MV-4-11 (cell line): ENCODE results near the gene SFMBT2.

Source experiments
- DNase-seq: peaks from one replicate; lab custom pipeline; 2025; lab: John Stamatoyannopoulos, UW

The SFMBT2 gene

DNA sequence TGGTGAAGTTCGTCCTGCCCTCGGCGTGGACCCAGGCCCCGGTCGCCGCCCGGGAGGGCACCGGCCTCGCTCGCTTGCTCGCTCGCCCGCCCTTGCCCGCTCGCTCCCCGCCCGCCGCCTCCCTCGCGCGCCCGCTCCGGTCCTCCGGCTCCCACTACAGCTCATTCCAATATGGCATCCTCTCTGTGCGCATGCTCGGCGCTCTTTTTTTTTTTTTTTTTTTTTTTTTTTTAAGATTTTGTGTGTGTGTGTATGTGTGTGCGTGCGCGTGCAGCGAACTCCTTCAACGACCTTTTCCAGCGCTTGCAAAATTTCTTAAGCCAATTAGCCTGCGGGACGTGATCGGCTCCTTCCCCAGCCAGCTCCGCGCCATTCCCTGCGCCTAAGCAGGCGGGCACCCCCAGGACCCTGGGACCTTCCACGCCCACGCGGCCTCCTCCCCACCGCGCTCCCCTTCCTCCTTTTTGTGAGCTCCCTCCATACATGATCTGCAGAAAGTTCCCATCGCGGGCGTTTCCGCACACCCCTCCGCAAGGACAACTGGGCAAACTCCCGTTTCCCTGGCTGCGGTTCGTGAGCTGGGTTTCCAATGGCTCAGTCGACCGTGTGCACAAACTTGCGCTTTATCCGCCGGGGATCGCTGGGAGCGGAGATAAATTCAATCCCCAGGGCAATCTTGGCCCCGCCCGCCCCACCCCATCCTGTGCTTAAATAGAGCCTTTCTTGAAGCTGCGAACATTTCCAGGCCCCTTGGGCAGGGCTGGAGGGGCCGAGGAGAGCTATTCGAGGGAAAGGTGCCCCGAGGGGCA is at the start of gene SFMBT2:
Gene SFMBT2, minus strand, starts transcription at position 173 of the 809 bp plus-strand sequence. CDS start 29,136 bp downstream, outside the sequence.
- peak; percentile 75 for DNase-seq

DNA sequence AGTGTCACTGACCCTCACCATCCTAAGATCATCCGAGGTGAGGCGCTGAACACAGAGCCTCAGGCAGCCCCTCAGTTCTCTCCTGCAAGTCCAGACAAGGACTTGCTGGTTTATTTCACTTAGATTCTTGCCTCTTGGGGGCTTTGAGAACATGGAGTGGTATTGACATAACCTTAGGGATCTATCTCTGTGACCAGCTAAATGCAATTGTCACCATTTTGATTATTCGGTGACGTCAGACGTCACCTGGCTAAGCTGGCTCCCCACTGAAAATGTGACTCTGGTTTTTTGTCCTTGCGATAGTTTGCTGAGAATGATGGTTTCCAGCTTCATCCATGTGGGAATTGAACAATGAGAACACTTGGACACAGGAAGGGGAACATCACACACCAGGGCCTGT is 49.2 kb upstream of the SFMBT2 start:
- DNase-seq = no peak

DNA sequence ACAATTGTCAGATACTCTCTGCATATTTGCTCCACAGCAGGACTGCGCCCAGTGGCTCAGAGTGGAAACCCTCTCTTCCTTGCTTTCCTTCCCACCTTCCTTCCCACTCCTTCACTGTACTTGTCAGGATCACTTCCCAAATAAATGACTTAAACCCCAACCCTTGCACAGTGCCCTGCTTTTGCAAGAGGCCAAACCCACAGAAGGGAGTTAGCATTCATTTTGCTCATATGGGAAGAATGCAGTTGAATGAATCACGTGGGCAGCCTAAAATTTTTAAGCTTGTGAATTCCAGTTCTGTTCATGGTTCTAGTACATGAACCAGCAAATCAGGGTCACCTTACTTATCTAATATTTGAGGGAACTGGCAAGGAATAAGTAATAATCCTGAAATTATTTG is 47.7 kb upstream of the SFMBT2 start:
- DNase-seq = peak; percentile 66

DNA sequence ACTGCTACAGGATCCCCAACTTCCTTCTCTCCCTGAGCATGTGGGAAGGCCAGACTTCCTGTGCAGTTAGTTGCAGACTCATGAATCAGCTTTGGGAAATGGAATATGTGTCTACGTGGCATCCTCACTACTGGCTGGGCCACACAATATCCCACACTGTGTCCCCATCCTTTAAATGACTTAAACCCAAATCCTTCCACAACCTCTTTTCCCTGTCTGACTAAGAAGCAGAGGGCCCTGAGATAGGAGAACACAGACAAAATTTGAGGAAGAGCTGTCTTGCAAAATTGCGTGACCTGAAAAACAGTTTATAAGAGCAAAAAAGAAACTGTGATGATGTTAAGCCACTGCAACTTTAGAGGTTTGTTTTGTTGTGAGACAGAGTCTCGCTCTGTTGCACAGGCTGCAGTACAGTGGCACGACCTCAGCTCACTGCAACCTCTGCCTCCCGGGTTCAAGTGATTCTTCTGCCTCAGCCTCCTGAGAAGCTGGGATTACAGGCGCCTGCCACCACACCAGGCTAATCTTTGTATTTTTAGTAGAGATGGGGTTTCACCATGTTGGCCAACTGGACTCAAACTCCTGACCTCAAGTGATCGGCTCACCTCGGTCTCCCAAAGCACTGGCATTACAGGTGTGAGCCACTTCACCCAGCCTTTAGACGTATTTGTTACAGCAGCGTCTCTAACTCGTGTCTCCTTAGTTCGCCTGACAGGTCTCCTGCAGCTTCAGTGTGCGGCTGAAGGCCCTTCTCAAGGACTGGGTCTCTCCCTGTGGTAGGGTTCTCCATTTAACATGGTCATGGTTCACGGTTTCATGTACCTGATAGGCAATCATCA is 46.9 kb upstream of the SFMBT2 start:
- DNase-seq = peak; percentile 88

DNA sequence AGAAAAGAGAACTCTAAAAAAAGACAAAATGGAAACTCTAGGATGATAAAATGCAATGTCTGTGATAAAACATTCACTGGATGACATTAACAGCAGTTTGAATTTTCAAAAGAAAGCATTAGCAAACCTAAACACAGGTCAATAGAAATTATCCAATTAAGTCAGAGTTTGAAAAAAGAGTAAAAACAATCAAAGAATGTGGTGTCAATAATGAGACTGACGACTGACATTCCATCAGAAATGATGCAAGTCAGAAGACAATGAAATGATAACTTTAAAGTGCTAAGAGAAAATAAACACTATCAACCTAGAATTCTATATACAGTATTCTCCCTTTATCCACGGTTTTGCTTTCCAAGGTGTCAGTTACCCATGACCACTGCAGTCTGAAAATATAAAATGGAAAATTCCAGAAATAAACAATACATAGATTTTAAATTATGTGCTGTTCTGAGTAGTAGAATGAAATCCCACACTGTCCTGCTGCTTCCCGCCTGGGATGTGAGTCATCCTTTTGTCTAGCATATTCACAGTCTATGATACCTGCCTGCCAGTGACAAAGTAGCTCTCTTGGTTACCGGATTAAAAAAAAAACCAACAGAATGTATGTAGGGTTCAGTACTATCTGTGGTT is 38.3 kb upstream of the SFMBT2 start:
- no peak for DNase-seq

DNA sequence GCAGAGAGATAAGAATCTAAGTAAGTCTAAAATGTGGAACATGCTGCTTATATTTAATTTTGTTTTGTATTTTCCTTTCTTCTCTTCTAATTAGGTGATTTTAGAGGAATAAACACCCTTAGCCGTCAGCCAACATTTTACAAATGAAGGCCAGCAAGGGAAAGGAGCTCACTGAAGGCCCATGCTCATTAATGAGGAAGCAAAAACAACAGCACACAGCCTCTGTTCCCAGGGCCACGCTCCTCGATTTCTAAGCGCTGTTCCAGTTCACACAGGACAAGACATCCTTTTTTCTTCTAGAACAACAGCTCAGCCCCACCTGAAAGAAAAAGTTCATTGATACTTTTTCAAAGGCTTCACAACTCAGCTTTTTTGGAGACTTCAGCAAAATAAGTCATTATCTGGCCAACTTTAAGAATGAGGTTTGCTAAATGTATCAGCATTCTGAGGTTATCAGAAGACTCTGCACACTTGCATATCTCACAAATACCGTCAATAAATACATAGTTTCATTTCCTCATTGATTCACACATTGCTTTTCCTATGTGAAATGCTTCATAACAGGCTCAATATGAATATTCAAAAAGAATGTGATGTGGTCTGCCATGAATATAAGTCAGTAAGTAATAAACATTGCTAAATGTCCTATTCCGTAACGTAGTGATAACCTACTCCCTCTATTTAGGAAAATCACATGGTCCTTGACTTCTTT is 34.8 kb upstream of the SFMBT2 start:
- peak; percentile 82 for DNase-seq

DNA sequence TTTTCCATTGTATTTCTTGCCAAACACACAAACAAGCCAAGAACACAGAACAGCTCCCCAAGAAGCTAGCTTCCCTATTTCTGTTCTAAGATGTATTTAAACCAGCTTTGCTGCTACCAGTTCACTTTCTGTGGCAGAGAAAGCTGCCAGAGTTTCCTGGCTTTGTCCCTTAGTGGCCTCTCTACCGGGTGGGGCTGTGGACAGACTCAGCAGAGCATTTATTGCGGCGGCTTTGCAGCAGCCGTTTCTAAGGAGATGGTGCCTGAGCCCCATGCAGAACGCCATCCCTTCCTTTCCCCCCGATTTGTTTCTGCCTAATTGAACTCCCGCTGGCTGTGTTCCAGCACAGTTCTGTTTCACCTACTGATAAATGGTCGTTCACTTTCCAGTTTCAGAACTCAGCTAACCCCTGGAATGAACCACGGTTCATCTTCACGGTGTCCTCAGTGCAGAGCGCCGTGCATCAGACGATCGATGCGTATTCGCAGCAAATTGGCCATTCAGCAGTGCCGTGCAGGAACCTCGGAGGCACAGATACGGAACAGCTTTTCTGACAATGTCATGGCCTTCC is 33.8 kb upstream of the SFMBT2 start:
- peak; percentile 89 for DNase-seq

DNA sequence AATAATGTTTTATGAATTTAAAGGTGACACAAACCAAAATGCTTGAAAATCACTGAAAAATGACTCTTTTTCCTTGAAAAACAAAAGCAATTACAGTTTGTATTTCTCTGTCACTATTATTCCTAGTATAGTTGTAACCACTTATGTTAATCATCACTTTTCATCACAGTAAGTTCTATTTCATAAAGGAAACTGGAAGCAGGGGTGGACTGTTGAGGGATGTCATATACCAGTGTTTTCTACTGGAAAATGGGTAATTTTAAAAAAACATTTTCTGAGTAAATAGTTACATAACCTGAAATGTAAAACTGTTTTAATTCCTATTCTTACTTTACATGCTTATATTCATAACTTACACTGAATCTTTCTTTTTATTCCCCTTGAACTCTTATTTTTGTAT is 32.2 kb upstream of the SFMBT2 start:
- no peak for DNase-seq

DNA sequence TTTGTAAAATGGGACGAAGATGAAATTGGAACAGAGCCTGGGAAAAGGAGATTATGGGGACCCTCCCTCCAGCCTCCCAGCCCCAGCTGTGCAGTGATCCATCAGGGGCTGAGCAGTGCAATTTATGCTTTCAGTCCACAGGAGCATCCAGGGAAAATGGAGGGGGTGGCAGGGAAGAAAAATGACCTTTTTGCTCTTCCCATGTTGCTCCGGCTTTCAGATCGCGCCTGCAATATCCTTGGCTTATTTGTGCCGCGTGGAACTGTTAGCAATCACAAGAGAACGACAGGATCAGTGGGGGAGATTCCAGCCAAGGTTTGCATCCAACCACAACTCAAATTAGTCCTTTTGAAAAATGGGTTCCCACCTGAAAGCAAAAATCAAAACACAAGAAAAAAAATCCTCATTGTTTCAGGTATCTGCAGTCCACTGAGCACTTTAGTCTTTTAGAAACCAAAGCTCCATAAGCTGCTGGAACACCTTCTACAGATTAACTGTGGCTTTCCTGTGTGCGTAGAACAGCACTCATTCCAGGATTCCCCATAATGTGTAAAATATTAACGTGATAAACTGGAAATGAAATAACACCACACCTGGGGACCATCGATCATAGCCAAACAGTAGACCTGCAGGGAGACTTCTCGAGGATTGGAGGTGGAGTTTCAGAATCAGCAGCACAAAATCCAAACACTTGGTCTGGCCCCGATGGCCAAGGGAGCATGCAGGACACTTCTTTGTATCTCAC is 30.7 kb upstream of the SFMBT2 start:
- DNase-seq = no peak

DNA sequence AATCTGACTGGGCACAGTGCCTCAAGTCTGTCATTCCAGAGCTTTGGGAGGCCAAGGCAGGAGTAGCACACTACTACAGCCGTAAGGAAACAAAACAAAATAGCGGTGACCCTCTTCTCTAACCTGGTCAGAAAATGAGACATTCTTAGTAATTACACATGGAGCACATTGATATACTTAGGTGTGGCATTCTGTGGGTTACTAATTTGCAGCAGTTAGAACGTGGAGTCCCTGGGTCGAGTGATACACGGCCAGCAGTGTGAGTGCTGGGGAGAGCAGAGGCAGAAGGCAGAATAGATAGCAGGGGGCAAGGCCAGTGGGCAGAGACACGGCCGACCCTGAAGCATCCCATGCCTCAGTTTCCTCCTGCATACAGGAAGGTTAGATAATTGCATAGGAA is 28.9 kb upstream of the SFMBT2 start:
- DNase-seq = no peak

DNA sequence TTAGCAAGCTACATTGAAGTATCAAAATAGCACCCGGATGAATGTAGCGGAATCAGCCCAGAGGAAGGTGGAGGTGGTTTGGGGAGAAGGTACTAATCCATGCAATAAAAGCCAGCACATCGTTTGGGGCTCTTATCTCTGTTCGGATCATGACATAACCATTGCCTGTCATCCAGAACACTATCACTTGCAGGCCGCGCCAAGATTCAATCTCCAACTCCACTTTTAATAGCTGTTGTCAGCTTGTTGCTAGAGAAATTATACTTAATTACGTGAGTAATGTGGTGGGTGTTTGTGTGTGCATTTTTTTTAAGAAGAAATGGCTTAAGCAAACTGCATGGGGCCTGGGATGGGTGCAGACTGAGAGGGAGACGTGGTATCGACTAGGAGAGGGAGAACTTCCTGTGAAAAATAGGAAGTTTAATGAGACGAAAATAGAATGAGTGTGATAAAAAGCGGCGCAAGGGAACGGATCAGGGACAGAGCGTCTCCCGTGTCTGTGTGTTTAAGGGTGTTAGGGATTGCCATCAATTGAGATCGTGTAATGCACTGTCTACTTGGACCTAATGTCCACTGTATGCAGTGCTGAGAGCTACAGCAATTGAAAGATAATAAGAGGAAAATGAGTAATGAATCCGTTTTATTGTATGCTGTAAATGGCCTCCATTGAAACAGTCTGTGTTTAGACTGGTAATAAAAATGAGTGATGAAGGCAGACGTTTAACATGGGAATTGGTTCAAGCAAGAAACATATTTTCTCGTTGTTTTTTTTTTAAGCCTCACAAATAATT is 27.6 kb upstream of the SFMBT2 start:
- DNase-seq = peak; percentile 51

DNA sequence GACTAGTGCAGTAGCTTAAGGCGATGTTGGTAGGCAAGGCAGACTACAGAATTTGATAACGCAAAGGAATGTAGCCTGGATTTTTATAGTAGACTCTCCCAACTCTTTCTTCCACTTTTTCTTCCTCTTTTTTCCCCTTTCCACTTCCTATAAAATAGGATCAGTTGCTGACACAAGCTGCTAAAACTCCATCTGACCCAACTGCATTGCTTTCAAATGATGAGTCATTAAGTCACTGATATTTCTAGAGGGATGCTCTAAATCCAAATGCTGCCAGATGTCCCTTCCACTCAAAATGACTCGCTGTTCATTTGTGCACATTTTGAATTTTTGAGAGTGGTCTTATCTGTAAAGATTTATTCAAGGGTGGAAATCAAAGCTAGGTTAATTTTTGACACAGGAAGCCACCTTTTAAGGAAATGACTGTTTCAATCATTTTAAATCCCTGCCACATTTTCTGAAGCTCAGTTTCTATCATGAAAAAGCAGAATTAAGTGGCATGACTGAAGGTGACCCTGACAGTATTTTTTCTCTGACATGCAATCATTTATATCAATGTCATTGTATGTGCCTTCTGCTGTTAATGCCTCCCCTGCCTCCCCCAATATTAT is 25.8 kb upstream of the SFMBT2 start:
- peak; percentile 94 for DNase-seq

DNA sequence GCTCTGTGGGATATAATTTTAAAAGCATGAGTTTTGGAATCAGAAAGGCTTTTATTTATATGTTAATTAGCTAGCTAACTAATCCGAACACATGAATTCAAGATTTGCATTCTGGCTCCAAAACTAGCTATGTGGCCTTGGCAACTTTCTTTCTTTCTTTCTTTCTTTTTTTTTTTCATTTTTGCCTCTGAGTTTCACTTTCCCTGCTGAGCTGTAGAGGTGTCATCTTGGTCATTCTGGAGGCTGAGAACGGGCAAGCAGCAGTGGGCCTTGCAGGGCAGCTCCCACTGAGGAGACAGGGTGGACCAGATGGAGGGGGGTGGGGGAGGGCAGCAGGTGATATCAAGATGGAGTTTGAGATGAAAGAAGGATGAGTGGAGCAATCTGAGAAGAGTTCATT is 24.8 kb upstream of the SFMBT2 start:
- no peak for DNase-seq

DNA sequence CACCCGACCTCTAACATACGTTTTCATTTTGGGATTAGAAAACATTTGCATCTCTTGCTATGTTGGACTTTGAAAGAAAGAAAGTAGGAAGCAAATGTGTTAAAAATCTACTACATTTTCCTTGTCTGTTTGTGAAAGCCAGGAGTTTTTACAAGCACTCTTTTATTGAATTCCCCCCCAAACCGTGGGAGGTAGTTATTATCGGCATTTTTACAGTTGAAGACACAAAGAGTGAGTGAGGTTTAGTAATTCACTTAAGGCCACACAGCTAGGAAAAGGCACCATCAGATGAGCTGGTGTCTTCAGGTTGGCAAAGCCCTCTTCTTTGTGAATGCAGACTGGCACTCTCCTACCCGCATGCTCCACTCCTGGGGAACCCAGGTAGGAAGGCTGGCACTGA is 23.5 kb upstream of the SFMBT2 start:
- DNase-seq = no peak

DNA sequence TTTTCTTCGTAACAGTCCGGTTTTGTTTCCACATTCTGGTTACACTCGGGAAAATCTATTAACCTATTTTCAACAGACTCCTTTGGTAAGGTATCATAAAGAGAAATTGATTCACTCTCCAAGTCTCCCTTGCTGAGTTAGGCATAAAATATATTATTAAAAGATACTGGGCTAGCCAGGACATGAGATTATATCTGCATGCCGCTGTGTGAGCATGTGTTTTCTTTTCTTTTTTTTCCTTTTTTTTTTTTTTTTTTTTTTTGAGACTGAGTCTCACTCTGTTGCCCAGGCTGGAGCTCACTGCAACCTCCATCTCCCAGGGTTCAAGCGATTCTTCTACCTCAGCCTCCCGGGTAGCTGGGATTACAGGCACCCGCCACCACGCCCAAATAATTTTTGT is 23.0 kb upstream of the SFMBT2 start:
- DNase-seq = no peak

DNA sequence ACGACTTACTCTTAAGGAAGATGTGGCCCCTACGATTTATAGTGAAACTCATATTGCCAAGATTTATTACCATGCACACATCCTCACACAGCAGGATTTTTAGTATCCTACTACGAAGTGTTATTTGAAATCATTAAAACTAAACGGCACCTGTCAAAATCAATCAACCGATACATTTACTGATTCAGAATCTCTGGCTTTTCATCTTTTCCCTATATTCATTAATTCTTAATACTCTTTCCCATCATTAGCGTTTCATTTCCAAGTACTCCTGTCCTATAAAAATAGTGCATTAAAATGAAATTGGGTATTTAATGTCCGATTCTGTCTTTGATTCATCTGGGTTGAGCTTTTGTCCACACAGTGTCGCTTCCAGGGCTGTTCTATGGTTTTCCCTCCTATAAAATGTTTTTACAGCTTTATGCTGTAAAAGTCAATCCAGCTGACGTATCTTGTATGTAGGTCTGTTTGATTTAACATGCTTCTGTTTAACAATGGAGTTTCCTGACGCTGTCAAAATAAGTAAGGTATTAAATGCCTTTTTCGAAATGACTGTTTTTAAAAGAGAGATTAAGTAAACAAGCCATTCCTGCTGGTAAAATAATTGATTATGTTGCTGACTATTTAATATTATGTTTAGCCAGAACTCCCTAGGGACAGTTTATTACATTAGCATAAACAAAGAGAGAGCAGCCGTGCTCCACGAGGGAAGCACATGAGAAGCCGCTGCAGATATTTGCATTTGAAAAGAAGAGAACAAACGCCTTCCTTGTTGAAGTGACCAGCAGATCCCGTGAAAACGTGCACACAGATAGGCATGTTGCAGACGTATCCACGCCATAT is 22.3 kb upstream of the SFMBT2 start:
- no peak for DNase-seq

DNA sequence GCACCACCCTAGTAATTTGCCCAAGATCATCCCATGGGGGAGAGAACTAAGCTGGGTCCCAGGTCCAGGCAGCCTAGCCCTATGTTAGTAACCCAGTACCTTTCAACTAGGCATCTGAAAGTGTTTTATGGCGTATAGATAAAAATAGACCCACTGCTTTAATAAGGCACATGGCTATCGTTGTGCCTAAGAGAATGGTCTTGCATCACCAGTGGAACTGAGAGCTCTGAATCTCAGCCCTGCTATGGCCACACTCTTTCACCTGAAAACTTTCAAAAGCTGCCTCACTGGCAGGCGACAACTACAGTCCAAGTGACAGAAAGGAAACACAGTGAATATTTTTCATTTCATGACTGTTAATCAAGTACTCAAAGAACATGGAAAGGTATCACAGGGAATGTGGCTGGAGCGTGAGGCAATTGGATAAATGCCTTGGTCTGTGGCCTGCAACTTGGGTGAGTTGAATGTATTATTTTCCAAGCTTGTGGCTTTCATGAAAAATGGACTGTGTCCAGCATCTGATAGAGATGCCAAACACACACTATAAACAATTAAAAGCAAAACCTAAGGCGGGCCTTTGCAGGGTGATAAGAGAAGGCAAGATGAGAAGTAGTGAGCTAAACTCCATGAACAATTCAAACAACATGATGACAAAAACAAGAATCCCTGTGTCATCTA is 18.0 kb upstream of the SFMBT2 start:
- DNase-seq = peak; percentile 30

DNA sequence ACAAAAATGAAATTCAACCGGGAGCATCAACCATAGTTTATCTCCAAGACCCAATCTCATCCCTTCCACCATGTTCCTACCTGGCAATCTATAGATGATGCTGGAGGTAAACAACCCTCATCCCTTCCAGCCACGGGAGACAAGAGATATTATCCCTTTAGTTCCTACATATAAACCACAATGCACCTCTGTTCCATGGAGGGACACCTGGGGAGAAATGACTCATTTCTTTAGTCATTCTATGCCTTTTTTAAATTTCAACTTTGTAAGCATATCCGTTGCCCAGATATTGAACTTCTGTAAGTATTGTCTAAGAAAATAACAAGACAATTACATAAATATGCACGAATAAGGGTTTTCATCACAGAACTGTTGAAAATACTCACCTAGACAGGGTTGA is 15.5 kb upstream of the SFMBT2 start:
- no peak for DNase-seq
